ENCODE measurements around the gene REXO1.

DNA sequence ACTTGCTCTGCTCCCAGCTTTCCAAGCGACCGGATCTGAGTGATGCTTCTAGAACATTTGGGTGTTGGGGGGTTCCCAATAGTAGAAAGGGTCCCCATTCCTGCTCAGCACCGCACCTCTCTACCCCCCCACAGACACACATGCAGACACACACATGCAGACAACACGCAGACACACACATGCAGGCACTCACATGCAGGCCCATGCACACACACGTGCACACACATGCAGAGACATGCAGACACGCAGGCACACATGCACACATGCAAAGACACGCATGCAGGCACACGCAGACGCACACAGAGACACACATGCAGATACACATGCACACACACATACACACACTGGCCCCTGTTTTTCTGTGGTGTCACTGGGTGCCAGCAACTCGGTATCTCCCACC lies 71.1 kb downstream of the REXO1 start:
- TF ChIP-seq, protein P1, sequence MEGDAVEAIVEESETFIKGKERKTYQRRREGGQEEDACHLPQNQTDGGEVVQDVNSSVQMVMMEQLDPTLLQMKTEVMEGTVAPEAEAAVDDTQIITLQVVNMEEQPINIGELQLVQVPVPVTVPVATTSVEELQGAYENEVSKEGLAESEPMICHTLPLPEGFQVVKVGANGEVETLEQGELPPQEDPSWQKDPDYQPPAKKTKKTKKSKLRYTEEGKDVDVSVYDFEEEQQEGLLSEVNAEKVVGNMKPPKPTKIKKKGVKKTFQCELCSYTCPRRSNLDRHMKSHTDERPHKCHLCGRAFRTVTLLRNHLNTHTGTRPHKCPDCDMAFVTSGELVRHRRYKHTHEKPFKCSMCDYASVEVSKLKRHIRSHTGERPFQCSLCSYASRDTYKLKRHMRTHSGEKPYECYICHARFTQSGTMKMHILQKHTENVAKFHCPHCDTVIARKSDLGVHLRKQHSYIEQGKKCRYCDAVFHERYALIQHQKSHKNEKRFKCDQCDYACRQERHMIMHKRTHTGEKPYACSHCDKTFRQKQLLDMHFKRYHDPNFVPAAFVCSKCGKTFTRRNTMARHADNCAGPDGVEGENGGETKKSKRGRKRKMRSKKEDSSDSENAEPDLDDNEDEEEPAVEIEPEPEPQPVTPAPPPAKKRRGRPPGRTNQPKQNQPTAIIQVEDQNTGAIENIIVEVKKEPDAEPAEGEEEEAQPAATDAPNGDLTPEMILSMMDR (conservative IDR thresholded peaks at IDR 0.05): no peak
- no peak for TF ChIP-seq EZH2 (IDR thresholded peaks at IDR 0.05; ENCODE audit: low read depth)

All from PC-9 (cell line).